Smooth muscle cell (in vitro differentiated cells): ENCODE measurements around the gene FBXO44. TPM values are rescaled to one million over a fixed set of nuclear protein-coding genes. Genes with fewer than 3 reads are reported as not detected.

Source experiments
- DNase-seq: peaks from one replicate; lab custom pipeline; 2025; ENCODE audit not compliant: unreplicated experiment; lab: John Stamatoyannopoulos, UW
- H2AFZ ChIP-seq: fragments of 200-600 bp; sonication (generic); 2 replicates; pipeline ENCODE4 v1.6.0; 2016; ENCODE audit warnings: antibody characterized with exemption, low read depth, mild to moderate bottlenecking
- H3F3A ChIP-seq: fragments of 200-600 bp; sonication (generic); 2 replicates; pipeline ENCODE4 v1.6.0; 2017; ENCODE audit warnings: antibody characterized with exemption, low read depth
- H3K27ac ChIP-seq: fragments of 200-600 bp; sonication (generic); 2 replicates; pipeline ENCODE4 v1.5.1; 2016; ENCODE audit warnings: low read depth, mild to moderate bottlenecking
- H3K27me3 ChIP-seq: fragments of 200-600 bp; sonication (generic); 2 replicates; pipeline ENCODE4 v1.6.1; 2016; ENCODE audit warnings: low read depth, mild to moderate bottlenecking
- H3K36me3 ChIP-seq: fragments of 200-600 bp; sonication (generic); 2 replicates; pipeline ENCODE4 v1.5.1; 2016; ENCODE audit warnings: low read depth
- H3K4me1 ChIP-seq: fragments of 200-600 bp; sonication (generic); 2 replicates; pipeline ENCODE4 v1.5.1; 2016; ENCODE audit warnings: low read depth
- H3K4me2 ChIP-seq: fragments of 200-600 bp; sonication (generic); 2 replicates; pipeline ENCODE4 v1.6.0; 2016; ENCODE audit warnings: mild to moderate bottlenecking
- H3K4me3 ChIP-seq: fragments of 200-600 bp; sonication (generic); 2 replicates; pipeline ENCODE4 v1.5.1; 2016; ENCODE audit warnings: mild to moderate bottlenecking
- H3K79me2 ChIP-seq: fragments of 200-600 bp; sonication (generic); 2 replicates; pipeline ENCODE4 v1.6.0; 2016; ENCODE audit warnings: low read depth, mild to moderate bottlenecking
- H3K9ac ChIP-seq: fragments of 200-600 bp; sonication (generic); 2 replicates; pipeline ENCODE4 v1.6.0; 2016; ENCODE audit warnings: low read depth
- H3K9me3 ChIP-seq: fragments of 200-600 bp; sonication (generic); replicated peaks from 2 replicates; pipeline ENCODE4 v1.5.1; 2016; ENCODE audit warnings: low read depth
- H4K20me1 ChIP-seq: fragments of 200-600 bp; sonication (generic); 2 replicates; pipeline ENCODE4 v1.6.0; 2016; ENCODE audit warnings: low read depth
- WGBS: methylation state at CpG from one replicate; pipeline ENCODE4 v1.1.7; 2016; ENCODE audit warnings: low lambda C conversion rate; 5-methylcytosine and 5-hydroxymethylcytosine counted together
- polyA plus RNA-seq: library from polyadenylated mRNA; unstranded; fragments of >200 nt; fragmentation: Nextera tagmentation; extraction: Ambion mirVana; gene quantifications from 2 replicates; pipeline ENCODE4 v1.2.1, GENCODE V29; 2016
- total RNA-seq: library from RNA; depleted of rRNA; stranded (reverse); fragments of >200 nt; gene quantifications from 2 replicates; pipeline ENCODE4 v1.2.3, GENCODE V29; 2014
- TF ChIP-seq, protein P1 (sequence below): fragments of 200-600 bp; sonication (generic); IDR thresholded peaks from 2 replicates; pipeline ENCODE4 v1.5.1; 2017; ENCODE audit warnings: borderline replicate concordance, mild to moderate bottlenecking, antibody characterized with exemption; ENCODE audit not compliant: insufficient read depth, poor library complexity, severe bottlenecking

Gene FBXO44
- total and polyA plus RNA-seq, 2 experiments from 2014 or later: 9.0 to 16.2 TPM

DNA sequence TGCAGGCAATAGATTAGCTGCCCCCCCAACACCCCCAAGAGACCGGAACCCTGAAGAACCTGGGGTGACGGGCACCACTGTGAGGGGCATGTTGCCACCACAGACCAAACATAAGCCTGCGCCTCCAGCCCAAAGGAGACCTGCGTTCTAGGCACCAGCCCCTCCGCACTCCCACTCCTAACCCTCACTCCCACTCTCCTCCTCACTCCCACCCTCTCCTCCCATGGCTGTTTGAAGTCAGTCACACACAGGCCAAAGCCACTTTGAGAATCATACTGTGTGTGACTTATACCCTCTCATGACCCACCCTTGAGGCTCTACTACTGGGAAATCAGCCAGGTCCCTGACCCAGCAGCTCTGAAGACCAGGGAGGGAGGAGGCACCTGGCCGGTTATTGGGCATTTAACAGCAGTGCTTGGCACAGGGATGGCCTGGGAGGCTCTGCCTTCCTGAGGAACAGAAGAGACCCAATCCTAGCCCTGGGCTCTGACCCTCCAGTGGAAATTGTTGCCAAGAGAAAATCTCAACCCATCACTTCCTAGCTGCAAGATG is 44.0 kb upstream of the FBXO44 start:
- no peak overlapping the region for H3K9ac ChIP-seq
- H3K27ac ChIP-seq: no peak overlapping the region
- no peaks in the 10 kb centered on the region for H3F3A ChIP-seq
- no peak overlapping the region for H2AFZ ChIP-seq
- WGBS: 74% methylated on average over 6 of the region's 6 CpGs
- no peaks in the 10 kb centered on the region for H4K20me1 ChIP-seq
- TF ChIP-seq, protein P1, sequence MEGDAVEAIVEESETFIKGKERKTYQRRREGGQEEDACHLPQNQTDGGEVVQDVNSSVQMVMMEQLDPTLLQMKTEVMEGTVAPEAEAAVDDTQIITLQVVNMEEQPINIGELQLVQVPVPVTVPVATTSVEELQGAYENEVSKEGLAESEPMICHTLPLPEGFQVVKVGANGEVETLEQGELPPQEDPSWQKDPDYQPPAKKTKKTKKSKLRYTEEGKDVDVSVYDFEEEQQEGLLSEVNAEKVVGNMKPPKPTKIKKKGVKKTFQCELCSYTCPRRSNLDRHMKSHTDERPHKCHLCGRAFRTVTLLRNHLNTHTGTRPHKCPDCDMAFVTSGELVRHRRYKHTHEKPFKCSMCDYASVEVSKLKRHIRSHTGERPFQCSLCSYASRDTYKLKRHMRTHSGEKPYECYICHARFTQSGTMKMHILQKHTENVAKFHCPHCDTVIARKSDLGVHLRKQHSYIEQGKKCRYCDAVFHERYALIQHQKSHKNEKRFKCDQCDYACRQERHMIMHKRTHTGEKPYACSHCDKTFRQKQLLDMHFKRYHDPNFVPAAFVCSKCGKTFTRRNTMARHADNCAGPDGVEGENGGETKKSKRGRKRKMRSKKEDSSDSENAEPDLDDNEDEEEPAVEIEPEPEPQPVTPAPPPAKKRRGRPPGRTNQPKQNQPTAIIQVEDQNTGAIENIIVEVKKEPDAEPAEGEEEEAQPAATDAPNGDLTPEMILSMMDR: no peak
- H3K36me3 ChIP-seq: no peaks in the 10 kb centered on the region
- no peak overlapping the region for H3K4me2 ChIP-seq
- no peaks in the 10 kb centered on the region for H3K79me2 ChIP-seq
- H3K4me1 ChIP-seq: no peaks in the 10 kb centered on the region
- no peak for DNase-seq
- no peak overlapping the region for H3K4me3 ChIP-seq
- H3K27me3 ChIP-seq: peaks cover 4% of the 10 kb centered on the region
- no peaks in the 10 kb centered on the region for H3K9me3 ChIP-seq

DNA sequence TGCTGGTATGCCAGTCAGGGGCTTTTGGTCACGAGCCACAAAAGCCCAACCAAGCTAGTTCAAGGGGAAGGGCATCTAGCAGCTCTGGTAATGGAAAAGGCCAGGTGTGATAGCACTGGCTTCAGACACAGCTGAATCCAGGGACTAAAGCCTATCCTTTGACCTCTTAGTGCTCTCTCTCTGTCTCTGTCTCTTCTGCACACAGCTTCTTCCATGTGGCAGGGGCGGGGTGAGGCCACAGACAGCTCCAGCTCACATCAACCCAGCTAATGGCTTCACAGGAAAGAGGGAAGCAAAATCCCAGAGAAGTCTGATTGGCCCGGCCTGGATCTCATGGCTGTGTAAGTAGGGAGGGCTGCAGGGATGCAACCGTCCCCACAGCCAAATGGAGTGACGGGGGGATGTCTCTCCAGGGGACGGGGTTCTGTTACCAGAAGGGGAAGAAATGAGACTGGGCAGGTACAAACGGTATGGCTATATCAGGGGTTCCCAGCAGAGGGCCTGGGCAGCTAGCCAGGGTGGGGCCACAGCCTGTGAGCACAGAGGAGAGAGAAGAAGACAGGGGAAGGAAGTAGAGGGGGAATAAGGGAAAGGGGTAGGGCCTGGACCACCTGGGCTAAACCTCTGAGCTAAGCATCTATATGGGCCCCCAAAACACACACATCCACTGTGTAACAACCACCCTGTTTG is 42.9 kb upstream of the FBXO44 start:
- Histone ChIP-seq H3K27ac (no peak overlapping the region), H4K20me1 (no peaks in the 10 kb centered on the region), H2AFZ (no peak overlapping the region), H3K4me1 (no peaks in the 10 kb centered on the region), H3K4me2 (no peak overlapping the region), H3K36me3 (no peaks in the 10 kb centered on the region), H3K9me3 (no peaks in the 10 kb centered on the region), H3K4me3 (no peak overlapping the region), H3K79me2 (no peaks in the 10 kb centered on the region), H3K9ac (no peak overlapping the region), H3F3A (no peaks in the 10 kb centered on the region), H3K27me3 (peaks cover 4% of the 10 kb centered on the region)
- DNase-seq: no peak
- TF ChIP-seq, protein P1: no peak
- WGBS: 68% methylated on average over 7 of the region's 7 CpGs

DNA sequence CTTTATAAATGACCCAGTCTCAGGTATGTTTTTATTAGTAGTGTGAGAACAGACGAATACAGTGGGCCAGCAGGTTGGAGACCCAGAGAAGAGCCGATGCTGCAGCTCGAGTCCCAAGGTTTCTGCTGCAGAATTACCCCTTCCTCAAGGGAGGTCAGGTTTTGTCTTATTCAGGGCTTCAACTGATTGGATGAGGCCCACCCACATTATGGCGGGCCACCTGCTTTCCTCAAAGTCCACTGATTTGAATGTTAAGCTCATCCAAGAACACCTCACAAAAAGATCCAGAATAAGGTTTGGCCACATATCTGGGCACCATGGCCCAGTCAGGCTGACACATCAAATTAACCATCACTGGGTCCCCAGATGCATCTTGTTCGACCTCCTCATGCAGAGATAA is 41.3 kb upstream of the FBXO44 start:
- Histone ChIP-seq H4K20me1 (no peaks in the 10 kb centered on the region), H3K27me3 (peaks cover 4% of the 10 kb centered on the region), H3K27ac (no peak overlapping the region), H3F3A (no peaks in the 10 kb centered on the region), H3K9me3 (no peaks in the 10 kb centered on the region), H3K79me2 (no peaks in the 10 kb centered on the region), H3K4me1 (no peaks in the 10 kb centered on the region), H2AFZ (no peak overlapping the region), H3K4me2 (no peak overlapping the region), H3K36me3 (no peaks in the 10 kb centered on the region), H3K4me3 (no peak overlapping the region), H3K9ac (no peak overlapping the region)
- TF ChIP-seq, protein P1: no peak
- WGBS: 84% methylated on average over 5 of the region's 5 CpGs
- no peak for DNase-seq

DNA sequence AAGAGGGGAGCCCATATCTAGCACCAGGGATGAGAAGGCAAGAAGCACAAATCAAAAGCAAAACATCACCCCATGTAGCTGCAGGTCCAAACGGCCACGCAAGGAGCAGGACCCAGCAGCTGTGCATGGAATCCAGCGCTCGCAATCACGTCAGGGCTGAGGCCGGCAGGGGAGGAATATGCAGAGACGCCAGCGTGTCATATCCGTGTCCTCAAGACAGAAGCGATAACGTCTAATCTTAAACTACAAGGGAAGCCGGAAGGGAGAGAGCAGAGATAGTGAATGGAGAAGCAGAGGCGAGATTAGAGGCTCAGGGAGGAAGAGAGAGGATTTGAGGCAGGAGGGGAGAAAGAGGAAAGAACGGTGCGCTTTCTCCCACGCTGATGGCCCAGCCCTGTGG is 39.6 kb upstream of the FBXO44 start:
- WGBS: 49% methylated on average over 16 of the region's 16 CpGs
- Histone ChIP-seq H3K36me3 (no peaks in the 10 kb centered on the region), H4K20me1 (no peaks in the 10 kb centered on the region), H3K4me2 (no peak overlapping the region), H3K27ac (no peak overlapping the region), H3K4me1 (no peaks in the 10 kb centered on the region), H3K79me2 (no peaks in the 10 kb centered on the region), H3K9ac (no peak overlapping the region), H3K4me3 (no peak overlapping the region), H3K27me3 (peaks cover 4% of the 10 kb centered on the region), H3K9me3 (no peaks in the 10 kb centered on the region), H3F3A (no peaks in the 10 kb centered on the region), H2AFZ (no peak overlapping the region)
- no peak for DNase-seq
- TF ChIP-seq, protein P1: no peak
